ENCODE results near the gene NEXMIF. TPM values are rescaled to one million over a fixed set of nuclear protein-coding genes. Genes with fewer than 3 reads are reported as not detected.

The NEXMIF gene
- total RNA-seq, 2 experiments from 2014 or later = not detected

- ChIA-PET POLR2A (no interaction called here), CTCF (ENCODE audit: unreplicated experiment) (no interaction called here)
- no peak overlapping the region for H3K4me3 ChIP-seq (ENCODE audit: low read depth, low read length, poor library complexity, severe bottlenecking)
- no peaks in the 10 kb centered on the region for H3K9me3 ChIP-seq (ENCODE audit: low read length)
- DNase-seq (ENCODE audit: low spot score) = no peak
- H3K79me2 ChIP-seq (ENCODE audit: insufficient read depth, low read depth, low read length) = no peaks in the 10 kb centered on the region
- intact Hi-C loops (cut with micrococcal nuclease; ENCODE audit: unreplicated experiment) = no loop called here
- no peaks in the 10 kb centered on the region for H3K9me2 ChIP-seq (ENCODE audit: insufficient read depth, low read length)
- no peak overlapping the region for H2AFZ ChIP-seq (ENCODE audit: low read length)
- no TSS peak for BruUV-seq (replicated peaks)
- no peaks in the 10 kb centered on the region for H3K4me1 ChIP-seq (ENCODE audit: insufficient read depth, low read length, poor library complexity, severe bottlenecking)
- no peak overlapping the region for H3K4me2 ChIP-seq (ENCODE audit: low read length)
- H3K27ac ChIP-seq (ENCODE audit: low read depth, low read length, poor library complexity, severe bottlenecking) = no peak overlapping the region
- H4K20me1 ChIP-seq (ENCODE audit: insufficient read depth, low read length) = no peaks in the 10 kb centered on the region
- TF ChIP-seq EZH2phosphoT487 (IDR thresholded peaks at IDR 0.05; ENCODE audit: borderline replicate concordance, low read depth, low read length) (no peak), CTCF (conservative IDR thresholded peaks at IDR 0.05; ENCODE audit: low read length) (no peak)
- no peaks in the 10 kb centered on the region for H3K36me3 ChIP-seq (ENCODE audit: insufficient read depth, low read length)
Observed at GRCh38 chrX:74814681-74815080, 110.6 kb downstream of the NEXMIF start.

GRCh38 chrX:74804574-74804973 is 120.7 kb downstream of the NEXMIF start:
- Histone ChIP-seq H3K4me3 (ENCODE audit: low read depth, low read length, poor library complexity, severe bottlenecking) (no peak overlapping the region), H3K36me3 (ENCODE audit: insufficient read depth, low read length) (no peaks in the 10 kb centered on the region), H3K79me2 (ENCODE audit: insufficient read depth, low read depth, low read length) (no peaks in the 10 kb centered on the region), H3K27ac (ENCODE audit: low read depth, low read length, poor library complexity, severe bottlenecking) (no peak overlapping the region), H3K4me1 (ENCODE audit: insufficient read depth, low read length, poor library complexity, severe bottlenecking) (no peaks in the 10 kb centered on the region), H2AFZ (ENCODE audit: low read length) (no peak overlapping the region), H3K9me3 (ENCODE audit: low read length) (no peaks in the 10 kb centered on the region), H3K9me2 (ENCODE audit: insufficient read depth, low read length) (no peaks in the 10 kb centered on the region), H3K4me2 (ENCODE audit: low read length) (no peak overlapping the region), H4K20me1 (ENCODE audit: insufficient read depth, low read length) (no peaks in the 10 kb centered on the region)
- TF ChIP-seq CTCF (conservative IDR thresholded peaks at IDR 0.05; ENCODE audit: low read length) (no peak), EZH2phosphoT487 (IDR thresholded peaks at IDR 0.05; ENCODE audit: borderline replicate concordance, low read depth, low read length) (no peak)
- intact Hi-C loops (cut with micrococcal nuclease; ENCODE audit: unreplicated experiment) = no loop called here
- no peak for DNase-seq (ENCODE audit: low spot score)
- BruUV-seq (replicated peaks) = no TSS peak
- CTCF ChIA-PET (ENCODE audit: unreplicated experiment) = no interaction called here
- POLR2A ChIA-PET = no interaction called here

GRCh38 chrX:74800062-74800461 is 125.2 kb downstream of the NEXMIF start:
- no peaks in the 10 kb centered on the region for H3K9me2 ChIP-seq (ENCODE audit: insufficient read depth, low read length)
- CTCF ChIA-PET (ENCODE audit: unreplicated experiment) = no interaction called here
- no peak overlapping the region for H3K4me2 ChIP-seq (ENCODE audit: low read length)
- TF ChIP-seq CTCF (conservative IDR thresholded peaks at IDR 0.05; ENCODE audit: low read length) = no peak
- no peak for TF ChIP-seq EZH2phosphoT487 (IDR thresholded peaks at IDR 0.05; ENCODE audit: borderline replicate concordance, low read depth, low read length)
- no peaks in the 10 kb centered on the region for H3K79me2 ChIP-seq (ENCODE audit: insufficient read depth, low read depth, low read length)
- H3K27ac ChIP-seq (ENCODE audit: low read depth, low read length, poor library complexity, severe bottlenecking) = no peak overlapping the region
- no peaks in the 10 kb centered on the region for H4K20me1 ChIP-seq (ENCODE audit: insufficient read depth, low read length)
- no peak for DNase-seq (ENCODE audit: low spot score)
- intact Hi-C loops (cut with micrococcal nuclease; ENCODE audit: unreplicated experiment) = no loop called here
- POLR2A ChIA-PET = no interaction called here
- no TSS peak for BruUV-seq (replicated peaks)
- no peak overlapping the region for H2AFZ ChIP-seq (ENCODE audit: low read length)
- no peaks in the 10 kb centered on the region for H3K9me3 ChIP-seq (ENCODE audit: low read length)
- H3K4me1 ChIP-seq (ENCODE audit: insufficient read depth, low read length, poor library complexity, severe bottlenecking) = no peaks in the 10 kb centered on the region
- no peak overlapping the region for H3K4me3 ChIP-seq (ENCODE audit: low read depth, low read length, poor library complexity, severe bottlenecking)
- H3K36me3 ChIP-seq (ENCODE audit: insufficient read depth, low read length) = no peaks in the 10 kb centered on the region
